NT2/D1 (cell line): ENCODE measurements around the gene SNRNP200.

ENCODE experiments used
- YY1 ChIP-seq: IDR thresholded peaks from 2 replicates; pipeline ENCODE4 v1.6.1; 2011; ENCODE audit not compliant: insufficient read length, insufficient read depth
- ZNF274 ChIP-seq: IDR thresholded peaks from 2 replicates; pipeline ENCODE4 v1.6.1; 2011; ENCODE audit warnings: mild to moderate bottlenecking, low read depth, low read length

- TF ChIP-seq ZNF274, result no peak
- TF ChIP-seq YY1, result no peak
These were observed 19.3 kb upstream of the SNRNP200 start for GRCh38 chr2:96324721-96325040.
